ENCODE results near the gene IGFL2. TPM values are rescaled to one million over a fixed set of nuclear protein-coding genes. Genes with fewer than 3 reads are reported as not detected.
"Not testable (repeated sequence)": the region's sequence is repeated elsewhere in the genome, so short reads cannot be mapped to it uniquely, and the experiment has no call there.

The IGFL2 gene
- total RNA-seq, 3 donors from 2014 or later, result not detected

DNA sequence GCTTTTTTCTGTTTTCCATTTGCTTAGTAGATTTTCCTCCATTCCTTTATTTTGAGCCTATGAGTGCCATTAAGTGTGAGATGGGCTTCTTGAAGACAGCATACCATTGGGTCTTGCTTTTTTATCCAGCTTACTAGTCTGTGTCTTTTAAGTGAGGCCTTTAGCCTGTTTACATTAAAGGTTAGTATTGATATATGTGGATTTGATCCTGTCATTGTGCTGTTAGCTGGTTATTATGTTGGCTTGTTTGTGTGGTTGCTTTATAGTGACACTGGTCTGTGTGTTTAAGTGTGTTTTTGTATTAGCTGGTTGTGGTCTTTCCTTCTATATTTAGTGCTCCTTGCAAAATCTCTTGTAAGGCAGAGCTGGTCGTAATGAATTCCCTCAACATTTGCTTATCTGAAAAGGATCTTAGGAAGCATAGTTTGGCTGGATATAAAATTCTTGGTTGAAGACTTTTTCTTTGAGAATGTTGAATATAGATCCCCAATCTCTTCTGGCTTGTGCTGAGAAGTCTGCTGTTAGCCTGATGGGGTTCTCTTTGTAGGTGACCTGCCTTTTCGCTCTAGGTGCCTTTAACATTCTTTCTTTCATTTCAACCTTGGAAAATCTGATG is 13.7 kb downstream of the IGFL2 start:
- H3K36me3 Mint-ChIP-seq (ENCODE audit: insufficient read depth); H3K4me1 Mint-ChIP-seq (ENCODE audit: low read depth); ATAC-seq; DNase-seq; H3K4me3 Mint-ChIP-seq: not testable (repeated sequence)
- peaks cover 18% of the 10 kb centered on the region for H3K9me3 Mint-ChIP-seq
- H3K27me3 Mint-ChIP-seq (ENCODE audit: low read depth), result peaks cover 45% of the 10 kb centered on the region

DNA sequence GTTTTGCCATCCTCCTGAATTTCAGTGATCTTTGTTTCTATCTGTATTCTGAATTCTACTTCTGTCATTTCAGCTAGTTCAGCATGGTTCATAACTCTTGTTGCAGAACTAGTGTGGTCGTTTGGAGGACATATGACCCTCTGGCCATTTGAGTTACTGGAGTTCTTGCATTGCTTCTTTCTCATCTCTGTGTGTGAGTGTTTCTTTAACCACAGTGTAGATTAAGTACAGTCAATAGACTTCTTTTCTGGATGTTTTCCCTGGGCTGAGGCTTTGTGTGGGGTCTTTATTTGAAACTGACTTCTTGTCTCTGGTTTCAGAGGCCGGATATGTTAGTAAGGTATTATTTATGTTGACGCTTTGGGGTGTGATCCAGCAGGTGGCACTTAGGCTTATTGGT is 14.7 kb downstream of the IGFL2 start:
- no peak for ATAC-seq
- Mint-ChIP-seq H3K27me3 (ENCODE audit: low read depth) (peaks cover 48% of the 10 kb centered on the region), H3K9me3 (peaks cover 18% of the 10 kb centered on the region), H3K4me1 (ENCODE audit: low read depth) (no peaks in the 10 kb centered on the region), H3K4me3 (no peak overlapping the region), H3K36me3 (ENCODE audit: insufficient read depth) (no peaks in the 10 kb centered on the region)
- DNase-seq, result no peak

DNA sequence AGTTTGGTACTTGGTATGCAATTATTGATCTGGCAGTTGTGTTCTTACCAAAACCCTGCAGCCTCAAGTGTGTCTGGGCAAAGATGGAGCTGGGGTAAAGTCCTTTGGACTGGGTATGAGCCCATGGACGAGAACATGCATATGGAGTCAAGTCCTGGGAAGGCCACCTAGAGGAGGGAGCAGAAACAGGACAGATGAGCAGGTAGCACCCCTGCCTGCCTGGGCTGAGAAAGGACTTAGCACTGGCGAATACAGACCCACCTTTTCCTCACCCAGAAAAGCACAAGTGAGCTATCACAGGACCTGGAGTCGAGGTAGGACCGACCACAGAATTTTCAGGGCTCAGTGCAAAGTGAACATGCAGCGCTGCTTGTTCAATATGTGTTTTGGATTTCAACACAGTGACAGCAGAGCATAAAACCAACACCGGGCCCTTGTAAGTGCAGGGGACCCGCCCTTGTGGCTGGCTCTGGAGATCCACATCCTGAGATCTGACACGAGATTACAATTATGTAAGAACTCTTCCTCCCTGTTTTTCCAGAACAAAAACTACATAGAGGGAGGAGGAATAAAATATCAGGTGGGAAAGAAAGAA is 25.9 kb downstream of the IGFL2 start:
- H3K27me3 Mint-ChIP-seq (ENCODE audit: low read depth), result peaks cover 43% of the 10 kb centered on the region
- H3K36me3 Mint-ChIP-seq (ENCODE audit: insufficient read depth), result no peaks in the 10 kb centered on the region
- no peak overlapping the region for H3K4me3 Mint-ChIP-seq
- H3K4me1 Mint-ChIP-seq (ENCODE audit: low read depth), result no peaks in the 10 kb centered on the region
- DNase-seq, result no peak
- peaks cover 9% of the 10 kb centered on the region for H3K9me3 Mint-ChIP-seq
- no peak for ATAC-seq

DNA sequence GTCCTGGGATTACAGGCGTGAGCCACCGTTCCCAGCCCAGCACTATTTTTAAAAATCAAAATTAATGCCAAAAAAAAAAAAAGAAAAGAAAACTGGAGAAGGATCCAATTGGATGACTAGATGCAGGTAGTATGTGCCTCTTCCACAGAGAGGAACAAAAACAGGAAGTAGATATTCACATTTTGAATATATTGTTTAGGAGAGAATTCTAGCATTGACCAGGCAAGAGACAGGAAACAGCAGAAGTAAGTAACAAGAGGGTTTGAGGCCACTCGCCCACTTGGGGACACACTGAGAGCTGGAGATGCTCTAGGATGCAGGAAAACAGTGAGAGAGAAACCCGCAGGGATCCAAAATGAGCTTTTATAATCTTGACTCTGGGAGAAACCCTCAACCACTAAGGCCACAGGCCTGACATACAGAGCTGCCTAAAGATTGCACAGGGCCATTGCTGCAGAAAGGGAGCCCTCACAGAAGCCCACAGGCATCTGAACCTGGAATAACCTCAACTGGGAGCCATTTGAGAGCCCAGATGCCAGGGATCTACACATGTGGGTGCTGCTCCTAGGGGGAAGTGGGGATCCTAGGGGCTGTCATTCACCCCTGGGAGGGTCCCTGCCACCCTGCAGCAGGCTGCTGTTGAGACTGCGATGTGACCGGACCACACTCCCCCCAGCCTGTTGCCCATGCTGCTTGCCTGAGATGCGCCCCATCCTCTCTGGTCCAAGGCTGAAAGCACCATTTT is 28.2 kb downstream of the IGFL2 start:
- ATAC-seq (no peak), DNase-seq (no peak)
- Mint-ChIP-seq H3K27me3 (ENCODE audit: low read depth) (peaks cover 45% of the 10 kb centered on the region), H3K36me3 (ENCODE audit: insufficient read depth) (no peaks in the 10 kb centered on the region), H3K4me3 (no peak overlapping the region), H3K4me1 (ENCODE audit: low read depth) (peaks cover 2% of the 10 kb centered on the region), H3K9me3 (peaks cover 3% of the 10 kb centered on the region)

DNA sequence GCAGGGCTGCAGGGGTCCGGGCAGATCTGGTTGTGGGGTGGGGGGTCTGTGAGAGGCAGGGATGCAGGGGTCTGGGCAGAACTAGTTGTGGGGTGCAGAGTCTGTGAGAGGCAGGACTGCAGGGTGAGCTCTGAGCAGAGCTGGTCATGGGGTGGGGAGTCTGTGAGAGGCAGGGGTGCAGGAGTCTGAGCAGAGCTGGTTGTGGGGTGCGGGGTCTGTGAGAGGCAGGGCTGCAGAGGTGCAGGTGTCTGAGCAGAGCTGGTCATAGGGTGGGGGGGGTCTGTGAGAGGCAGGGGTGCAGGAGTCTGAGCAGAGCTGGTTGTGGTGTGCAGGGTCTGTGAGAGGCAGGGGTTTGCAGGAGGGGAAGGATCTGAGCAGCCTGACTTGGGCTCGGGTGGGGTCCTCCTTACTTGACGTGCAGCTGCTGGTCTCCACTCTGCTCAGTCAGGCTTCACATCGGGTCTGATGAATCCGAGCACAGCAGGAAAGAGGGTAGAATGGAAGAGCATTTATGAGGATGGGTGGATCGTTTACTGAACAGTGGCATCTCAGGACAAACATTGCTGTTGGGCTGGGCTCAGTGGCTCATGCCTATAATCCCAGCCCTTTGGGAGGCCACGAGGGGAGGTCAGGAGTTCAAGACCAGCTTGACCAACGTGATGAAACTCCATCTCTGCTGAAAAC is 31.2 kb downstream of the IGFL2 start:
- Mint-ChIP-seq H3K9me3 (no peaks in the 10 kb centered on the region), H3K4me1 (ENCODE audit: low read depth) (peaks cover 7% of the 10 kb centered on the region), H3K4me3 (no peak overlapping the region), H3K36me3 (ENCODE audit: insufficient read depth) (no peaks in the 10 kb centered on the region), H3K27me3 (ENCODE audit: low read depth) (peaks cover 41% of the 10 kb centered on the region)
- no peak for DNase-seq
- ATAC-seq, result no peak

DNA sequence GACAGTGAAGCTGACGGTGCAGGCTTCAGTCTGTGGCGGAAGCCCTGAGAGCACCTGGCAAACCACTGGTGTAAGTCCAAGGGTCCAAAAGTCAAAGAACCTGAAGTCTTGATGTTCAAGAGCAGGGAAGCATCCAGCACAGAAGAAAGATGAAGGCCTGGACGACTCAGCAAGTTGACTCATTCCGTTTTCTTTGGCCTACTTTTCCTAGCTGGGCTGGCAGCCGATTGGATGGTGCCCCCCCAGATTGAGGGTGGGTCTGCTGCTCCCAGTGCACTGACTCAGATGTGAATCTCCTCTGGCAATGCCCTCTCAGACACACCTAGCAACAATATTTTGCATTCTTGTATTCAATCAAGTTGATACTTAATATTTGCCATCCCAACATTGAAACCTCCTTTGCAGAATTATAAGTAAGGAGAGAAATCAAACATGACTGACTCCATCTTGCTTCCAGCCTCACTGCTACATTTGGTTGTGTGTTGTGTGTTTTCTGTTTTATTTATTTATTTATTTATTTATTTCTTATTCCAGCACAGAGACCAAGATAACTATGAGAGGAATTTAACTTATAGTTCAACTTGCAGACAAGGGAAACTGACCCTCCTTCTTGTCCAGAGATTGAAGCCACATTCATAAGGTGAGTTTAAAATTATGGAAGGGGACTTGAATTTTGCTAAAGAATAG is 32.8 kb downstream of the IGFL2 start:
- Mint-ChIP-seq H3K27me3 (ENCODE audit: low read depth) (peaks cover 41% of the 10 kb centered on the region), H3K4me3 (no peak overlapping the region), H3K4me1 (ENCODE audit: low read depth) (peaks cover 20% of the 10 kb centered on the region), H3K36me3 (ENCODE audit: insufficient read depth) (no peaks in the 10 kb centered on the region), H3K9me3 (no peaks in the 10 kb centered on the region)
- no peak for DNase-seq
- ATAC-seq, result no peak

DNA sequence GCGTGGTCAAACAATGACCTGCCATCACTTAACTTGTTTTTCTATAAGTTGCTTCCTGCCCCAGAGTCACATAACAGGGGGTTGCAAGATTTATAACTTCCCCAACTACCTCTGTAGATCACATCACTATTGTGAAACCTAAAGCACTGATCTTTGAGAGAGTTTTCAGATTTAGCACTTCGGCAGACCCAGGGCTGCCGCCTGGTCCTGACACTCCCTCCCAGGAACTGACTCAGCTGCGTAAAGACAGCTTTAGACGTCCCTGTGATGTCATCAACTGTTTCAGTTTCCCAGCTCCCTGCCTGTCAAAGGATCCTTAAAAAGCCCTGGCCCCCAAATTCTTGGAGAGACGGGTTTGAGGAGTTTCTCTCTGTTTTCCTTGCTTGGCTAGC is 33.3 kb downstream of the IGFL2 start:
- H3K36me3 Mint-ChIP-seq (ENCODE audit: insufficient read depth), result no peaks in the 10 kb centered on the region
- no peak overlapping the region for H3K4me3 Mint-ChIP-seq
- peaks cover 40% of the 10 kb centered on the region for H3K27me3 Mint-ChIP-seq (ENCODE audit: low read depth)
- no peak for DNase-seq
- H3K4me1 Mint-ChIP-seq (ENCODE audit: low read depth), result peaks cover 20% of the 10 kb centered on the region
- peak; percentile 43 to 82 for ATAC-seq
- no peaks in the 10 kb centered on the region for H3K9me3 Mint-ChIP-seq

DNA sequence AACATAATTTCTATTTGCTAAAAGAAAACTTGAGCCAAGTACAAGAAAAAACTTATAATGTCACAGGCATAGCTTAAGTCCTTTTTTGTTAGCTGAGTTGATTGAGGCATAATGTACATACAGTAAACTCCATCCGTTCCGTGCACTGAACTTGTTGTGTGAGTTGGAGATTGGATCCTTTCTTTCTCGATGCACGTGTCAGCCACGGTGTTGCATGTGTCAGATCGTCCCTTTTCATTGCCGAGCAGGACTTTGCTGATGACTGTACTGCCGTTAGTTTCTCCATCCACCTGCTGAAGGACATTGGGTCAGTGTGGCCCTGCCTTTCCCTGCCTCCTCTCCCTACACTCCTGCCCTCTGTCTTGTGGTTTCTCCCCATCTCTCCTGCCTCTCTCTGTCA is 34.4 kb downstream of the IGFL2 start:
- H3K9me3 Mint-ChIP-seq, result no peaks in the 10 kb centered on the region
- ATAC-seq (no peak), DNase-seq (no peak)
- no peaks in the 10 kb centered on the region for H3K36me3 Mint-ChIP-seq (ENCODE audit: insufficient read depth)
- H3K4me1 Mint-ChIP-seq (ENCODE audit: low read depth), result peaks cover 20% of the 10 kb centered on the region
- H3K4me3 Mint-ChIP-seq, result no peak overlapping the region
- H3K27me3 Mint-ChIP-seq (ENCODE audit: low read depth), result peaks cover 36% of the 10 kb centered on the region

DNA sequence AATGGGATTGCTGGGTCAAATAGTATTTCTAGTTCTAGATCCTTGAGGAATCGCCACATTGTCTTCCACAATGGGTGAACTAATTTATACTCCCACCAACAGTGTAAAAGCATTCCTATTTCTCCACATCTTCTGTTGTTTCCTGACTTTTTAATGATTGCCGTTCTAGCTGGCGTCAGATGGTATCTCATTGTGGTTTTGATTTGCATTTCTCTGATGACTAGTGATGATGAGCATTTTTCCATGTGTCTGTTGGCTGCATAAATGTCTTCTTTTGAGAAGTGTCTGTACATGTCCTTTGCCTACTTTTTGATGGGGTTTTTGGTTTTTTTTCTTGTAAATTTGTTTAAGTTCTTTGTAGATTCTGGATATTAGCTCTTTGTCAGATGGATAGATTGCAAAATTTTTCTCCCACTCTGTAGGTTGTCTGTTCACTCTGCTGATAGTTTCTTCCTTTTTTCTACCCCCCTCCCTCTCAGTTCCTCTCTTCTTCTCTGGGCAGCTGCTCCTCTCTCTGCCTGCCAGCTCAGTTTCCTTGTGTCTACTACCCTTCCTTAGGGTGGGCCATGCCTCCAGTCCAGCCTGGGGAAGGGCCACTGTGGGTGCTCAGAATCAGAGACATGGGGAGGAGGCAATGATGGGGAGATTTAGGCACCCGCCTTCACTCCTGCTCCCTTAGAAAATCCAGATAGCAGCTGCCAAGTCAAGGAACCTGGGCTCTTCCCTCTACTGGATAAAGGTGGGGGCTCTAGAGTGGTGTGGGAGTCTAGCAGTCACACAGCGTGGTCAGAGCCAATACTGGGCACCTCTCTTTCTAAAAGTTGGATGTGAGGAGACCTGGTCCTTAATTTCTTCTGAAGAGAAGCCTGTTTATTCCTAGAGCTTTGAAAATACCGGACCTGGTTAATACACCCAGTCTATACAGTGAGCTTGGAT is 37.0 kb downstream of the IGFL2 start:
- peaks cover 20% of the 10 kb centered on the region for H3K4me1 Mint-ChIP-seq (ENCODE audit: low read depth)
- peak; percentile 41 to 58 for ATAC-seq
- DNase-seq; H3K36me3 Mint-ChIP-seq (ENCODE audit: insufficient read depth); H3K4me3 Mint-ChIP-seq; H3K9me3 Mint-ChIP-seq: not testable (repeated sequence)
- peaks cover 39% of the 10 kb centered on the region for H3K27me3 Mint-ChIP-seq (ENCODE audit: low read depth)

DNA sequence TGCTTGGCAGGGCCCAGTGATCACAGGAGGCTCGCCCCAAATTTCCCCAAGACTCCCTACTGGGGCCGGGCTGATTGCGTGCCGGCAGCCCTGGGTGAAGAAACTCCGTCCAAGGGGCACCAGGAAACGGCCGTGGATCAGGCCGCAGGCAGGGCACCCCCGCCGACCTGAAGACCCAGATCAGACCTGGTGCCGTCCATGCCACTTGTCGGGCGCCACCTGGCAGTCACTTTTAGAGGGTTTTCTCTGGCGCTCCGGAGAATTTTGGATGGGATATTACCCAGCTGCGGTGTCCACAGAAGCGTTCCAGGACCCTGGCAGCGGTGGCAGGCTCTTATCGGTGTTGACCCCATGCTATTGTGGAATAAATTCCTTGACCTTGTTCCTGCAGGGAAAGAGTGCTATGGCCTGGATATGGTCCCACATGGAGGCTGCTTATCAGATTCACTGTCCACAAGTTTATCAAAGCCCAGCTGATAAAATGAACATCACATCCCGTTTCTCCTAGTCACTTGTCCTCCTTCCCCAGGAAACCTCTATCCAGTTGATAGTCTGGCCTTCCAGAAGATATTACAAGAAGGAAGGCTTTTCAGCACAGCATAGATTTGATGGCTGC is 38.2 kb downstream of the IGFL2 start:
- no peak overlapping the region for H3K4me3 Mint-ChIP-seq
- H3K9me3 Mint-ChIP-seq, result no peaks in the 10 kb centered on the region
- H3K27me3 Mint-ChIP-seq (ENCODE audit: low read depth), result peaks cover 47% of the 10 kb centered on the region
- H3K4me1 Mint-ChIP-seq (ENCODE audit: low read depth), result peaks cover 20% of the 10 kb centered on the region
- ATAC-seq (no peak), DNase-seq (no peak)
- no peaks in the 10 kb centered on the region for H3K36me3 Mint-ChIP-seq (ENCODE audit: insufficient read depth)

DNA sequence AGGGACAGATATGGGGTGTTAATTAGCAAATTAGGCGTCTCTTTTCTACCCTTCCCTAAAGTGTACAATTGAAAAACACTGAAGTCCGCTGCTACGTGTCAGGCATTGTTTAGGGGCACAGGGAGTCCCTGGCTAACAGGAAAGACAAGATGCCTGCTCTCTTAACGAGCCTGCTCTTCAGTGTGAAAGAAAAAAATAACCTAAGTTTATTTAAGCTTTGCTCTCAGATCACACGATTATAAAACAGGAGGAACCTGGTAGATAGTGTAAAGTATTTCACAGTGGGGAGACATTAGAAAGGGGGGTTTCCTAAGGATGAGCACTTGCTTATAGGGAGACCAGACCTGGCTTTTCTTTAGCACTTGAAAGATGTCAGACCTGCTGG is 38.7 kb downstream of the IGFL2 start:
- H3K4me3 Mint-ChIP-seq, result no peak overlapping the region

DNA sequence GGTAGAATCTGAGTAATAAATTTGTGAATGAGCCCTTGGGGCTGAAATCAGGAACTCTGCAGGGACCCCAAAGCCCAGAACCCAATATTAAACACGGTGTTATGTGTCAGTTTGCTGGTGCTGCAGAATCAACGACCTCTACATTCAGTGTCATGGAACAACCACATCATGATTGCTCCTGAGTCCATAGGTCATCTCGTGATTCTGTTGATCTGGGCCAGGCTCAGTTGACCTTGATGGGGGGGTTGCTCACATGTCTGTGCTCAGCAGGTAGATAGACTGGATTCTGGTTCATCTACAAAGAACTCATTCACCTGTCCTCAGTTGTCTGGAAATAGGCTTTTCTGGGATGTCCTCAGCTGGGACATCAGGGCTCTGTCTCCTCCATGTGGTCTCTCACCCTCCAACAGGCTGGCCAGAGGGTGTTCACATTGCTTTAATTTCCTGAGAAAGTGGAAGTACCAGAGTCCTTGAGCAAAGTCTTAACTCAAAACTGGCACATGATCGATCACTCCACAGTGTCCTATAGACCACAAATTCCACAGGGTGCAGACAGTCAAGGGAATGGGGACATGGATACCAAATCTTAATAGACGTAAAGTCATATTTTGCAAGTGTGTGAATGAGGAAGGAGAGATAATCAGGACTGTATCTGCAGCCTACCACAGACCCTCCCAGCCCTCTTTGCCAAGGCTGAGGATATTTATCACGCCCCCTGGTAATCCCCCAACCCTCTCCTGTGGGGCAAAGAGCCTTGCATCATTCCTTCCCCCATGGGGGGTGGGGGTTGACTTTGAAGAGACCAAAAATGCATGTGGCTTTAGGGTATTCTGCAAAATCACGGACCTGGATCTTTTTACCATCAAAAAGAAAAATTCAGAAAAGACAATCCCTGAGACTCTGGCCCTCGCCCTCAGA is 42.2 kb downstream of the IGFL2 start:
- Mint-ChIP-seq H3K36me3 (ENCODE audit: insufficient read depth) (no peaks in the 10 kb centered on the region), H3K4me1 (ENCODE audit: low read depth) (peaks cover 5% of the 10 kb centered on the region), H3K9me3 (no peaks in the 10 kb centered on the region), H3K27me3 (ENCODE audit: low read depth) (peaks cover 52% of the 10 kb centered on the region), H3K4me3 (no peak overlapping the region)
- DNase-seq, result no peak
- no peak for ATAC-seq

More for the DNA sequence above, 38.7 kb downstream of the IGFL2 start:
- no peak for ATAC-seq
- peaks cover 50% of the 10 kb centered on the region for H3K27me3 Mint-ChIP-seq (ENCODE audit: low read depth)
- no peaks in the 10 kb centered on the region for H3K36me3 Mint-ChIP-seq (ENCODE audit: insufficient read depth)
- H3K9me3 Mint-ChIP-seq, result no peaks in the 10 kb centered on the region
- no peak for DNase-seq
- H3K4me1 Mint-ChIP-seq (ENCODE audit: low read depth), result peaks cover 15% of the 10 kb centered on the region
